GM21528 (cell line): Measurements from ENCODE around the gene MRC2.

Experiments used
- ATAC-seq: cut with Tn5 transposase; IDR thresholded peaks from one replicate; pipeline ENCODE4 v1.9.1; 2021; ENCODE audit warnings: mild to moderate bottlenecking, moderate library complexity; ENCODE audit not compliant: unreplicated experiment, low FRiP score

Gene MRC2

DNA sequence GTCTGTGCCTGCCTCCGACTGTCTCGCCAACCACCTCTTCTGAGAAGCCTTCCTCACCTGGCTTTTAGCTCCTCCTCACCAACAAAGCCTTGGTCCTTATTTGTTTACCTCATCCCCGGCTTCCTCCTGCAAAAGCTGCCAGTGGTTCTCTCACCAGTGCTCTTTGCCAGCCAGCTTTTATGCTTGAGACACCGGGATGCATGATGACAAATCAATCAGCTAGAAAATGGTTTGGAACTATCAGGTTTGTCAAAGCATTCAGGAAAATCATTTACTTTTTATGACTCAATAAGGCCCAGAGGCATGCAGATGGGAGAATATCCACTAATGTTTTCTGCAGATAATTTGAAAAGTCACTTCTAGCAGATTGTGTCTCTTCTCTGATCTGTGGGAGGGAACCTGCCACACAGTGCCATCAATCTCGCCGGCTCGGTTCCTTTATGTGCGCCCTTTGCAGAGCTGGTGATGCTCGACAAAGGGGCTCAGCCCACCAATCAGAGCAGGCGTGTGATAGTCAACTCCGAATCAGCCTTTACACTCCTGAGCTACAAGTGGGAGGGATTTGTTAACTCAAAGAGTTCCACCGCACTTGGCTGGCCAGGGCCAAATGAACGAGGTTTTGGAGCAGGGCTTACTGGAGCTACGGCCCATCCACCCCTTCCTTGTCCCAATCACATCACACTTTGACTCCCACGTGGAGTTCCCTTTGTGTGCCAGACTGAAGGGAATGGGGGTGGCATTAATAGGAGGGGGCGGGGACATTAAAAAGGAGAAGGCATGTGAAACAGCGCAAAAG lies 85.8 kb downstream of the MRC2 start:
- no peak for ATAC-seq

DNA sequence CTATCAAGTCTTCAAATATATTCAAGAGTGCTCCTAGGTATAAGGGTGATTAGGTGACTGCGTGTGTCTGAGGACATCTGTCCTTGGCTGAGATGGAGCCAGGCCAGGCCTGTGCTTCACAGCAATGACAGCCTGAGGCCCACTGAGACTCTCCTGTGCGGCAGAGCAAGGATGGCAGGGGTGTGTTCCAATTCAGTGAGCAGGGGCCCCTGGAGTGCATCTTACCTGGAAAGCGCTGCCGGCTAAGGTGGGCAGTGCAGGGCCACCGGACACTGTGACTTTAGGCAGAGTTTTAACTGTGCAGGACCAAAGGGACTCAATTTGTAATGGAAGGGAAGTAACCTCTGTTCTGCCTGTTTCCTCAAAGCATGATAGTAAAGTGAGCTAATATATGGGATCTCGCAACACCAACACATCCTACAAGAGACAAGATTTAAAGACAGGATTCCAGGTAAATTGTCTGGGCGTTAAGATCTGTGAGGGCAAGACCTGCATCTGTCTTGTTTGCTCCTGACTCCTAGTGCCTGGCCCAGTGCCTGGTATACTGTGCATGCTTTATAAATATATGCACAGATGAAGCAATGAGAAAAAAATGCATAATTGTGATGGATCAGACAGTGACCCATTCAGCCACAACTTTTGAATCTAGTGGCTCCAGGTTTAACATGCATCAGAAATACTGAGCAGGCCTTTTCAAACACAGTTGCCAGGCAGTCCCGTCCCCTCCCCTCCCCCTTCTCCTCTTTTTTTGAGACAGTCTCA lies 86.7 kb downstream of the MRC2 start:
- ATAC-seq, result no peak

DNA sequence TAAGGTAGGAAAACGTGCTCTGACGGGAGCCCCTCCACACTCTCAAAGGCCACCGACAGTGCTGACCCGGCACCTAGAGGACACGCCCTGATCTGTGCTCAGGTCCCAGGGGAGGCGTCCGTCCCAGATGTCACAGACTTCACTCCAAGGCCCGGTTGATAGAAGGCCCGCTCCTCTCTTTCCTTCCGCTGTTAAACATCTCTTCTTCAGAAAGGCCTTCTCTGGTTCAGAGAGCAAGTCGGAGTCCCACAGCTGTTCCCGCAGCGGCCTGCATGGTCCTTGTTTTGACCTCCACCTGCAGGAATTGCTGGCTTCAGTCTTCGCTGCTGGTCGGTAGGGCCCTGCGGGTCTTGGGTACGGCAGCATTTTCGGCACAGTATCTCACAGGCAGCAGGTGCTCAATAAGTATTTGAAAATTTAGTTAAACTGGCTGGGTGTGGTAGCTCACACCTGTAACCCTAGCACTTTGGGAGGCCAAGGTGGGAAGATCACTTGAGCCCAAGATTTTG lies 88.5 kb downstream of the MRC2 start:
- no peak for ATAC-seq

DNA sequence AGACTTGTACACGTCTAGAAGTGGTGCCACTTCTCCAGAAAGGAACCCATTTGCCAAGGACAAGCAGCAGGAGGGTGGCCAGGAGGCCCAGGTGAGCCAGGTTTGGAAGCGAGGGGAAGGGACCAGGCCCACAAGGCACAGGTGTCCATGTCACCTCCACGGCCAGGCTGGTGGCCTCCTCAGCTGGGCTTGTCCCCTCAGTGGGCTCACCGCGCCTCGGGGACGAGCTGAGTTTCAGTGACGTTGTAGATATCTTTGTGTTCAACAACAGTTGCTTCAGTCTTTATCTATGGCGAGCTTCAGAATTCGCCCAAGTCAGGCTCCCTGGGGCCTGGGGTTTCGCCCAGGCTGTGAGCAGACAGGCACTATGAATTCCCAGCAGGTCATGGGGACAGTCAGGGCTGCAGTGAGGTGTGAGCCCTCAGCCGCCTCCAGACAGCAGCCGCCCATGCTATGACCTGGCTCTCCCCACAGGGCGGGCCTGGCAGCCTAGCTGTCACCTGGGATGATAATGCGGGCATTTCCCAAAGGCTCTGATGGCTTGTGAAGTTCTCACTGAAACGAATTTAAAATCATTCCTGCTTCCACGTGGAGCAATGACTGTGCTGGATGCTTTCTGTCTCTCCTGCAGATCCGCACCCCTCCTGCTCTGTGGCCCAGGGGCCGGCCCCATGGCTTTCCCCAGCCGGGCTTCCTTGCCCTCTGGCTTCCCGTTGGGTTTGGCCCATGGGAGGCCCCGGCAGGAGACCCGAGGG lies 89.5 kb downstream of the MRC2 start:
- ATAC-seq, result no peak

DNA sequence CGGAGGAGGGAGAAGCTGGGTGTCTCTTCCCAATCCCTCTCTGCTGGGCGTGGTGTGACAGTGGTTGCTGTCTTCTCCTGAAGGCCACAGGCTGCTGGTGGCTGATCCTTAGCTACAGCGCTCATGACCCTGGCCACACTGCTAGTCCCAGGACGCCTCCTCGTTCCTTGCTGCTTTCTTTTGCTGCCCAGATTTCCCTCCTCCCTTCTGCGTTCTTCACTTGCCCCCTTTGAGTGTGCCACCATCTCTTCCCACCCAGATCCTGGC lies 90.1 kb downstream of the MRC2 start:
- ATAC-seq, result no peak

DNA sequence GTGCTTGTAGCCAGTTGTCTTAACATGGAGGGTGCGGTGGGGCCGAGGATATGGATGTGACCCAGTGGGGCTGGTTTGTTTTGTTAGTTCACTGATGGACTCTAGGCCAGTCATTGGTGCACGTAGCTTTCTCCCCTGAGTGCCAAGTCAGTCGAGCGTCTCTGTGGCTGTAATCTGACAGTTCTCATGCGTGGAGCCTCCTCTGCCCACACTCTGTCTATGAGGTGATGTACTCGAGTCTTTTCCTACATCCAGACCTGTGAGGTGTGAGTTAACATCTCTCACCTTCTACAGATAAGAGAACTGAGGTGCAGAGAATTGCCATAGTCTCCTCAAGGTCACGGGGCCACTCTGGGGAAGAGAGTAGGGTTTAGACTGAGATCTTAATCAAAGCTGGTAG lies 90.4 kb downstream of the MRC2 start:
- no peak for ATAC-seq

DNA sequence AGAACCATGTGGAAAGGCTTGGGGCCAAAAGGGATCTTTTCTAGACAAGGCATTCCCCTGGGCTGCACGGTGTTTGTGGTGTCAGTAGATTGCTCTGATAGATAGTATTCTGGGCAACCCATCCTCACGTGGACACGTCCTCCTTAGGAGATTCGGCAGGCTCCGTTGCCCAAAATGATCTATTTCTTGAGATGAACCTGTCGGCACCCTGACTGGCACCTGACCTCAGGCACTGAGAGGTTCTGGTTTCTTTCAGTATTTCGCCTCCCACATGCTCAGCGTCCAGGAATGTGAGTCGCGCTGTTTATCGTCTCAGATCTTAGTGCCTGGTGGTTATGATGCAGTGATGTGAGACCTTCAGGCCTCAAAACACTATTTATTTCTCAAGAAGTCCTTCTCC lies 91.0 kb downstream of the MRC2 start:
- no peak for ATAC-seq

DNA sequence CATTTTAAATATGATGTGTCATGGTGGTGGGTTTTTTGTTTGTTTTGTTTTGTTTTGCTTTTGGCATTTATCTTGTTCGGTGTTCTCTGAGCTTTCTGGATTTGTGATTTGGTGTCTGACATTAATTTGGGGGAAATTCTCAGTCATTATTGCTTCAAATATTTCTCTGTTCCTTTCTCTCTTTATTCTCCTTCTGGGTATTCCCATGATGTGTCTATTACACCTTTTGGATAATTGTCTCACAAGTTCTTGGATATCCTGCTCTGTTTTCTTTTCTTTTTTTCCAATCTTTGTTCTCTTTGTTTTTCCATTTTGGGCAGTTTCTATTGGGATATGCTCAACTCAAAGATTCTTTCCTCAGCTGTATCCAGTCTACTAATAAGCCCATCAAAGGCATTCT lies 92.1 kb downstream of the MRC2 start:
- no peak for ATAC-seq

DNA sequence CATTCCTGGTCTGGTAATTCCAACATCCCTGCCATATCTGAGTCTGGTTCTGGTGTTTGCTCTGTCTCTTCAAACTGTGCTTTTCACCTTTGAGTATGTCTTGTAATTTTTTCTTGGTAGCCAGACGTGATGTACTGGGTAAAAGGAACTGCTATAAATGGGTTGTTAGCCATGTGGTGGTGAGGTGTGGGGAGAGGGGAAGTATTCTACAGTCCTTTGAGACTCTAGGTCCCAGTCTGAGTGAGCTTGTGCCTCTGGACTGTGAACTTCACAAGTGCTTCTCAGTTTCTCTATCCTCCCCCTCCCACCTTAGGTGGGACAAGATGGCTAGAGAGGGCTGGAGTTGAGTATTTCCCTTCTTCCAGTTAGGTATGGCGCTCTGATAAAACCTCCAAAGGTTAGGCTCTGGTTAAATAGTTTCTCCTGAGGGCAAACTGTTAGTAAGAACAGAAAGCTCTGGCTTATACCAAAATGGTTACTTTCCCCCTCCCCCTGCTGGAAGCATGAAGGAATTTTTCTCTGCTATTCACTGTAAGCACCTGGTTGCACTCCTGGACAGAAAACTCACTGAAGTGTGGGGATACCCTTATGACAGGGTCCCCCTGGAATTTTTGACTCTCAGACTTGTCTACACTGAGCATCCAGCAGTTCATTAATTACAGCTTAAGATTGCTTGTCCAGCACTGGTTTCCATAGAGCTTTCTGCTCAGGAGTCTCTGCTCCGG lies 92.8 kb downstream of the MRC2 start:
- ATAC-seq, result no peak

DNA sequence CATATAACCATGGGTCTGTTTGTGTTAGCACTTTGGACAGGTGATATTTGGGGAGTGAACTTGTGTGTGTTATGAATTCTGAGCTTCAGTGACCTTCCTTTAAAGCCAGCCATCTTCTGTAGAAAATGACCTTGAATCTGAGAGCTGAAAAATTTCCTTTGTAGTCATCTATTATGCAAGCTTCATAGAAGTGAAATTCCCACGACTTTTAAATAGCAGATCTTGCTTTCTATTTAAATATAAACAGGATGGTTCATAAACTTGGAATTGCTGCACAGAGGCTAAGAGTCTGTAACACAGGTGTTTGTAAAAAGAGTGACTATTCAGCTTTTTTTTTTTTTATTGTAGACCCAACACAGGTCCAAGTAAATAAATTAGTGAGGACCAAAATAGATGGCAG lies 95.2 kb downstream of the MRC2 start:
- ATAC-seq, result no peak

DNA sequence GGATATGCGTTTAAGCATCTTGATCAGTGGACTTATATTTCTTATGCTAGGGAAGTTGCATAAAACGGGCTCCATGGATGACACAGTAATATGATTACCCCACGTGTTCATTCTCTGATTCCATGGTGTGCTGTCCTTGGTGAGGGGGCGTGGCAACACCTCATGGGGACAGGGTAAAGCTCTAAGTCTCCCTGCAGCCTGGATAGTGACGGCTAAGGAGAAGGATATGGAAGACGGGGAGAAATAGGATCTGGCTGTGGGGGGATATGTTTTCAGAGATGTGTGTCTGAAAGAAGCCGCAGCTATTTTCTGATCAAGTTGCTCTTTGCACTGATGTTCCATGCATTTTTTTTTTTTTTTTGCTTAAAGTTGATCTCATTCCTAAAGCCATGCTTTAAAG lies 96.4 kb downstream of the MRC2 start:
- no peak for ATAC-seq

DNA sequence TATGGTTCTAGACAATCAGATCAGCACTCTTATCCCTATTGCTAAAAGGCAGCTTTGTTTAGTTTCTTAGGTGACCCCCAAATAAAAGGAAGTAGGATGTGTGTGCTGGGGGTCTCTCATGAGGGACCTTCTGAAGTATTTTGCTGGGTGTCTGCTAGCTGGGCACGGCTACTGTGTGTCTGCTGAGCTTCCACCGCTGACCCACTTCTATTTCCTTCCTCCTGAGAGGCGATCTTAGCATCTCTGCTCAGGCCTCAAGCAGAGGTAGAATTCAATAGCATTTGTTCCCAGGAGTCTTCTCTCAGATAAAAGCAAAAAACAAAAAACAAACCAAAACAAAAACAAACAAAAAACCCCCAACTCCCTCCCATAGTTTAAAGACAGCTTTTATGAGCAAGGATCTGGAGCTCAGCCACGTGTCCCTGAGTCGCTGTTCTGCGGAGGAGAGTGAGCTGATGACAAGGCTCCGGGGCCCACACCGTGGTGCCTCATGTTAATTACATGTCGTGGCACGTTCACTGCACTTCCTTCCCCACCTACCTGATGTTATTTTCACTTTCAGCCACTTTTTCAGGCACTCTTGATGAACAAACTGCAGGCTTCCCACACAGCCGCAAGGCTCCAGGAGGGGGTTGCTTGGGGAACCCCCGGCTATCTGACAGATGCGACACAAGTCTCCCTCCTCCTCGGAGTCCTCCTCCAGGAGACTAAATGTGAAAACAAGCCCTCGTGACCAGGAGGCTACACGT lies 97.1 kb downstream of the MRC2 start:
- ATAC-seq, result peak; percentile 94

DNA sequence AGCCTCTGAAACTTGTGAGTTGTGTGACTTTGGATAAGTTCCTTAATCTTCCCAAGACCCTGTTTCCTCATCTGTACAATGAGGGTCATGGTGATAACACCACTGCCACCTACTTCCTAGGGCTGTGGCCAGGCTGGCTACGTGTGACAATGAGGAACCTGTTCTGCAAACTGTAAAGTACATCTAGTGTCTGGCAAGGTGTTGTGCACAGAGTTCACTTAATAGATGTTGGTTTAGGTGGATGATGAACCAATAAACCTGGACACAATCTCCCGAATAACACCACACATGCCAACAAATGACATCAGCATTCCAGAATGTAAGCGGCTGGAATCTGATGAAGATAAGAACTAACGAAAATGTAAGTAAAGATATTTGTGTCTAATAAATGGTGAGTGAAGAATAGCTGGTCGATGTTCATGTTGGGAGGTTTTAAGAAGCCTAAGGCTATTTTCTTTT lies 98.3 kb downstream of the MRC2 start:
- ATAC-seq, result no peak

DNA sequence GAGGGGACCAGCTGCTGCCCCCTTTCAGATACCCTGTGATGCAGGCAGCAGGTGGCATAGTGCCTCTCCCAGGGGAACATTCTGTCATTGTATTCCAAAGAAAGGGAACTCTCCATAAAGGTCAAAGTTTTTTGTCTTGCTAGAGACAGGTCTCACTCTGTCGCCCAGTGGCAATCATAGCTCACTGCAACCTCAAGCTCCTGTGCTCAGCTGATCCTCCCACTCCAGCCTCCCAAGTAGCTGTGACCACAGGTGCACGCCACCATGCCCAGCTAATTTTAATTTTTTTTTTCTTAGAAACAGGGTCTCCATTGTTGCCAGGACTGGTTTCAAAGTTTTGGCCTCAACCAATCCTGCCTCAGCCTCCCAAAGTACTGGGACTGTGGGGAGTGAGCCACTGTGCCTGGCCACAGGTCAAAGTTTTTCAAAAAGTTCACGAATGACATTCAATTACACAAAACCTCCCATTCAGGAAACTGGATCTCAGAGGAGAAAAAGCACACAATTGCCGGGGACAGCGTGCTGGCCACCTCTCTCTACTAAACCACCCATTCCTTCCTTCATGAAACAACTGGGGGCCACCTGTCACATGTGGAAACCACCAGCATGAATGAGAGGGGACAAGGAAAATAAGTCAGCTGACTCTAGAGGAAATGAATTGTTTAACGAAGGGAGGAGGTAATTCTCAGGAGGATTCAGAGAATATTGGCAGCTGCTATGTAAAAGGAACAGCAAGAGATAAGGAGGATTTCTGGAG lies 100.6 kb downstream of the MRC2 start:
- no peak for ATAC-seq

DNA sequence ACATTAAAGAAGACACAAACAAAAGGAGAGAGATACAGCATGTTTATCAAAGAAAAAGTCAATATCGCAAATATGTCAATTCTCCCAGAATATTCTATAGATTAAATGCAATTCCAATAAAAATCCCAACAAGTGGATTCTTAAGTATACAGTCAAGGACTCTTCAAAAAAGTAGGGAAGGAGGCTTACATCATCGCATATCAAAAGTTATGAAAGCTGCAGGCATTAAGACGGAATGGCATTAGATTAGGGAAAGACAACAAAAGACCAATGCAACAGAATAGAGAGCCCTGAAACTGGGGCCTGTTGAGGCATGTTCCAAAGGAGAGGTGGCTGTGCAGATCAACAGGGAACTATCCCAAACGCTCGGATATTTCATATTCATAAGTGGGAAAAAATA lies 104.7 kb downstream of the MRC2 start:
- ATAC-seq, result no peak

DNA sequence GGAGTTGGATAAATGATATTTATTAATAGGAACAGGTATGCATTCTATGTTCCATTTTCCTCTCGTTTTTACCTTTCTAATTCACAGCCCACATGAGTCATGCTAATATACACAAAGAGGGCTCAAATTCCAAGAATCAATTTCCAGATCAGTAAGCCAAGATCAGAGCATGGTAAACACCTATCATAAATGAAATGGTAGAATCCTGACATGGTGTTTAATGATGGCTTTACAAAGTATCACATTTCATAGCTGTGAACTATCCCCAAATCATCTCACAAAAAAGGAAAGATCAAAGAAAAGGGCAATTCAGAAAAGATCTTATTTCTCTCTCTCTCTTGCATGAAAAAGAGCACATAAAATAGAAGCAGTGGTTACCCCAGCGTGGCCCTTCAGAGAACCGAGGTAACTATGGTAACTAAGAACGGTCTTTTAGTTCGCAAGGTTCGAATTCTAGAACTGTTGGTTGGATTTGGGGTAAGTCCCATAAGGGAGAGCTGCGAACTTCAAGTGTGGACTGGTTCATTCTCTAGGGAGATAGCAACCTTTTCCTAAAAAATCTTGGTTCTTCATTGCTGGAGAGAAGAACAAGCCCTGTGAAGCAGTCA lies 107.7 kb downstream of the MRC2 start:
- no peak for ATAC-seq

DNA sequence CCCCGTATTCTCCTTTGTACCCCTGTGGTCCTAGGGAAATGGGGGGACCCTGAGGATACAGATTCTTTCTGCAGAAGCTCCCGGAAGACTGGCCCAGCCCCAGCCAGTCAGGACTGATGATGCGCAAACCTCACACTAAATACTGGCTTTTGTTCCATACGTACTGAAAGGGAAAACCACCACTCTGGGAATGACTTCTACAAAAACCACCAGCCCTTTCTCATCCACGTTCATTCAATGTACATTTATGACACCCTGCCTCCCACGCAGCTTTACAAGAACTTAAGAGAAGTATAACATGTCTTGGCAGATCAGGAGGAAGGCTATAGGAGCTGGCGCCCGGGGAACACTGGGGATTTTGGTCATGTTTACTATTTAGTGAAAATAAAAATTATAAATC lies 110.0 kb downstream of the MRC2 start:
- no peak for ATAC-seq

DNA sequence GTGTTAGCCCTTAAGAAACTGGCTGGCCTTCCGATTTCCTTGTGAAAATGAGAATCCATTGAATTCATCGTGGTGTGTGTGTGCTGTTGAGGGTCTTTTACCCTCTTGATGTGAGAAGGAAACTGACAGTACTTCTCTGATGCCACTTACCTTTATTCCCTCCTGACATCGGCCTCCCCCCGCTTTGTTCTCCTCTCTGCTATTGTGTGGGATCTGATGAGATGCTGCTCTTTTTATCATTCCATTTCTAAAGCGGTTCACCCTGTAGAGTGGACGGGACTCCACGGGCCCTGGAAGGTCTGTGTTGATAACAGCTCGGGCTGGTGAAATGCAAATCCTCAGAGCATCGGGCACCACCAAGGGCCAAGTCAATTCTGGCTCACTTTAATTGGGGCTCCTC lies 110.8 kb downstream of the MRC2 start:
- no peak for ATAC-seq
